Activated CD8-positive, alpha-beta T cell treated with anti-CD3 and anti-CD28 coated beads, Interleukin-2, amount 10 ng/mL, durations not matched to agents 7 days and 5 days (primary cell): Measurements from ENCODE around the gene ARRDC1. TPM values are rescaled to one million over a fixed set of nuclear protein-coding genes. Genes with fewer than 3 reads are reported as not detected.

Experiments
- total RNA-seq, 2 experiments: library from RNA; stranded (reverse); gene quantifications; one replicate each; pipeline ENCODE4 v1.2.3, GENCODE V29; 2021

Gene ARRDC1
- total RNA-seq, 2 experiments from 2014 or later, result 42.3 to 45.1 TPM

Other genes starting within 250 kb of the ARRDC1 start
- 10 to 100 TPM in 1 of 2 experiments, 1 to 10 TPM in 1; 10.0 to 10.9 TPM for gene EXD3, start 182.5 kb upstream of the ARRDC1 start, total RNA-seq
- gene NOXA1, start 182.3 kb upstream of the ARRDC1 start, total RNA-seq, result under 1 TPM; 0.52 to 0.58 TPM
- not detected for gene ENTPD8, start 164.3 kb upstream of the ARRDC1 start, total RNA-seq
- 10 to 100 TPM; 55.0 to 59.0 TPM for gene NSMF, start 146.4 kb upstream of the ARRDC1 start, total RNA-seq
- gene PNPLA7, start 55.3 kb upstream of the ARRDC1 start, total RNA-seq, result 1 to 10 TPM; 3.4 to 3.7 TPM
- gene MRPL41, start 53.8 kb upstream of the ARRDC1 start, total RNA-seq, result 10 to 100 TPM; 51.4 to 55.5 TPM
- 10 to 100 TPM; 36.8 to 37.1 TPM for gene DPH7, start 26.8 kb upstream of the ARRDC1 start, total RNA-seq
- 10 to 100 TPM; 35.4 to 38.3 TPM for gene ZMYND19, start 15.2 kb upstream of the ARRDC1 start, total RNA-seq
- gene EHMT1, start 13.3 kb downstream of the ARRDC1 start, total RNA-seq, result 100 to 1,000 TPM; 112 to 115 TPM